D721Med (cell line): Measurements from ENCODE around the gene TACR2.

ENCODE experiments used
- DNase-seq: peaks from one replicate; pipeline ENCODE4 v3.0.0; 2011; ENCODE audit warnings: low spot score; ENCODE audit not compliant: insufficient read length
- FAIRE-seq: peaks from 2 replicates; lab custom pipeline; 2011; peaks lifted over from hg19 to GRCh38; lab: Jason Lieb, UNC
- TF ChIP-seq, protein P1 (sequence below): IDR thresholded peaks from 2 replicates; pipeline ENCODE4 v1.5.1; 2012; ENCODE audit warnings: mild to moderate bottlenecking, control low read depth; ENCODE audit not compliant: insufficient read depth; ENCODE audit errors: missing control alignments

Gene TACR2

GRCh38 chr10:69358148-69358795 lies 58.4 kb downstream of the TACR2 start:
- TF ChIP-seq, protein P1, sequence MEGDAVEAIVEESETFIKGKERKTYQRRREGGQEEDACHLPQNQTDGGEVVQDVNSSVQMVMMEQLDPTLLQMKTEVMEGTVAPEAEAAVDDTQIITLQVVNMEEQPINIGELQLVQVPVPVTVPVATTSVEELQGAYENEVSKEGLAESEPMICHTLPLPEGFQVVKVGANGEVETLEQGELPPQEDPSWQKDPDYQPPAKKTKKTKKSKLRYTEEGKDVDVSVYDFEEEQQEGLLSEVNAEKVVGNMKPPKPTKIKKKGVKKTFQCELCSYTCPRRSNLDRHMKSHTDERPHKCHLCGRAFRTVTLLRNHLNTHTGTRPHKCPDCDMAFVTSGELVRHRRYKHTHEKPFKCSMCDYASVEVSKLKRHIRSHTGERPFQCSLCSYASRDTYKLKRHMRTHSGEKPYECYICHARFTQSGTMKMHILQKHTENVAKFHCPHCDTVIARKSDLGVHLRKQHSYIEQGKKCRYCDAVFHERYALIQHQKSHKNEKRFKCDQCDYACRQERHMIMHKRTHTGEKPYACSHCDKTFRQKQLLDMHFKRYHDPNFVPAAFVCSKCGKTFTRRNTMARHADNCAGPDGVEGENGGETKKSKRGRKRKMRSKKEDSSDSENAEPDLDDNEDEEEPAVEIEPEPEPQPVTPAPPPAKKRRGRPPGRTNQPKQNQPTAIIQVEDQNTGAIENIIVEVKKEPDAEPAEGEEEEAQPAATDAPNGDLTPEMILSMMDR: no peak
- DNase-seq (no peak), FAIRE-seq (no peak)

DNA sequence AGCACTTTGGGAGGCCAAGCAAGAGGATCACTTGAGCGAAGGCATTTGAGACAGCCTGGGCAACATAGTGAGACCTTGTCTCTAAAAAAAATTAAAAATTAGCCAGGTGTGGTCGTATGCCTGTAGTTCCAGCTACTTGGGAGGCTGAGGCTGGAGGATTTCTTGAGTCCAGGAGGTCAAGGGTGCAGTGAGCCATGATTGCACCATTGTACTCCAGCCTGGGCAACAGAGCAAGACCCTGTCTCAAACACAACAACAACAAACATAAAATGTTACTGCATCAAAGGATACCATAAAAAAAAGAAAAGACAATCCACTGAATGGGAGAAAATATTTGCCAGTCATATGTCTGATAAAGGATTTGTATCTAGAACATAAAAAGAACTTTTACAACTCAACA lies 60.5 kb downstream of the TACR2 start:
- FAIRE-seq (no peak), DNase-seq (no peak)
- TF ChIP-seq, protein P1: no peak

- no peak for FAIRE-seq
- no peak for DNase-seq
- TF ChIP-seq, protein P1: no peak
Measured at GRCh38 chr10:69353977-69354635, 62.6 kb downstream of the TACR2 start.
